AG20443 (cell line): Measurements from ENCODE around the gene STYK1.
"Not testable (repeated sequence)": the region's sequence is repeated elsewhere in the genome, so short reads cannot be mapped to it uniquely, and the experiment has no call there.

Experiments used
- DNase-seq: peaks from one replicate; pipeline ENCODE4 v3.0.0; 2012; ENCODE audit warnings: low spot score, mixed read lengths

The STYK1 gene

GRCh38 chr12:10689146-10689545 is 15.3 kb upstream of the STYK1 start:
- no peak for DNase-seq

GRCh38 chr12:10688042-10688441 is 14.2 kb upstream of the STYK1 start:
- DNase-seq = no peak

DNA sequence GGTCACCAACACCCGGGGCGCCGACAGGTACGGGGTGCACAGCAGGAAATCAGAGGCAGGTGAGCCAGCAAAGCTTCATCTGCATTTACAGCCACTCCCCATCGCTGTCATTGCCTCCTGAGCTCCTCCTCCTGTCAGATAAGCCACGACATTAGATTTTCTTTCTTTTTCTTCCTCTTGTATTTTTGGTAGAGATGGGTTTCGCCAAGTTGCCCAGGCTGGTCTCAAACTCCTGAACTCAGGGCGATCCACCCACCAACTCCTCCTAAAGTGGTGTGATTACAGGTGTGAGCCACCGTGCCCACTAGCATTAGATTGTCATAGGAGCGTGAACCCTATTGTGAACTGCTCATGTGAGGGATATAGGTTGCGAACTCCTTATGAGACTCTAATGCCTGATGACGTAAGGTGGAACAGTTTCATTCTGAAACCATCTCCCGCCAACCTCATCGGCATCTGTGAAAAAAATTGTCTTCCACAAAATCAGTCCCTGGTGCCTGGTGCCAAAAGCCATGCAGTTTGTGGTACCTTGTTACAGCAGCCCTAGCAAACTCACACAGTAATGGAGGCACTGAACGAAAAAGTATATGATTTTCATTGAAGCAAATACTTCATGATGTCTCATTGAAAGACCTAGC is 1.5 kb downstream of the STYK1 start:
- no peak for DNase-seq

GRCh38 chr12:10669533-10669932 is 4.3 kb downstream of the STYK1 start:
- DNase-seq = no peak

- no peak for DNase-seq
These were observed 5.3 kb downstream of the STYK1 start for GRCh38 chr12:10668526-10668925.

DNA sequence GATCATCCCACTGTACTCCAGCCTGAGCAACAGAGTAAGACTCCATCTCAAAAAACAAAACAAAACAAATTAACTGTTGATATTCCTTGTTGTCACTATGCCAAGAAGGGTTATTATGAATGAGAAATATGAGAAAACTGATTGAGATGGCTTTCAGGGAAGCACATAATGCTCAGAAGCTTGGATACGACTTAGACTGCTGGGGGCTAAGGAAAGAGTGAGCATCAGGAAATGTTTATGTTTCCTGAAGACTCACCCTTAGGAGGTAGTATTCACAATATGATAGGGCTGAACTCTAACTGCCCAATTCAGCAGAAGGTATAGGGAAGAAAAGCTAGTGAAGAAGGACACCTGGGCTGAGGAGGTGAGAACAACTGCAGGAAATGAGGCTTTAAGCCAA is 6.3 kb downstream of the STYK1 start:
- no peak for DNase-seq

GRCh38 chr12:10664499-10664898 is 9.4 kb downstream of the STYK1 start:
- no peak for DNase-seq

GRCh38 chr12:10663869-10664268 is 10.0 kb downstream of the STYK1 start:
- DNase-seq = no peak

- DNase-seq = peak; percentile 41
These were observed 12.5 kb downstream of the STYK1 start for GRCh38 chr12:10661338-10661737.

GRCh38 chr12:10654003-10654402 is 19.8 kb downstream of the STYK1 start:
- no peak for DNase-seq

DNA sequence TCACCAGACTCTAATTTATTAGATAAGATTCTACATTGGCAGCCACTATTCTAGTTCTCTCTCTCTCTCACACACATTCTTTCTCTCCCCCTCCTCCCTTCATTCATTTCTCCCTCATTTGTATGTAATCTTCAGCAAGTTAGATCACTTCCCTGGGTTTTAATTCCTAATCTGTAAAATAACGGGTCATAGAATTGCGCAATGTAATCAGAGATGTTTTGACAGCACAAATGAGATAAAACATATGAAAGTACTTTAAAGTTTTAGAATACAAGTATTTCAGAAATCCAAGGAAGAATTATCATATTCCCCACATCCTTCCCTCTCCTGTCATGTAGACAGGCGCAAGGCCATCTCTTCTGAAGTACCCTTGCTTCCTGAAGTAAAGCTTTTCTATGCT is 21.7 kb downstream of the STYK1 start:
- DNase-seq = no peak

- not testable (repeated sequence) for DNase-seq
These were observed 27.3 kb downstream of the STYK1 start for GRCh38 chr12:10646576-10646975.

- no peak for DNase-seq
These were observed 27.9 kb downstream of the STYK1 start for GRCh38 chr12:10645910-10646309.

DNA sequence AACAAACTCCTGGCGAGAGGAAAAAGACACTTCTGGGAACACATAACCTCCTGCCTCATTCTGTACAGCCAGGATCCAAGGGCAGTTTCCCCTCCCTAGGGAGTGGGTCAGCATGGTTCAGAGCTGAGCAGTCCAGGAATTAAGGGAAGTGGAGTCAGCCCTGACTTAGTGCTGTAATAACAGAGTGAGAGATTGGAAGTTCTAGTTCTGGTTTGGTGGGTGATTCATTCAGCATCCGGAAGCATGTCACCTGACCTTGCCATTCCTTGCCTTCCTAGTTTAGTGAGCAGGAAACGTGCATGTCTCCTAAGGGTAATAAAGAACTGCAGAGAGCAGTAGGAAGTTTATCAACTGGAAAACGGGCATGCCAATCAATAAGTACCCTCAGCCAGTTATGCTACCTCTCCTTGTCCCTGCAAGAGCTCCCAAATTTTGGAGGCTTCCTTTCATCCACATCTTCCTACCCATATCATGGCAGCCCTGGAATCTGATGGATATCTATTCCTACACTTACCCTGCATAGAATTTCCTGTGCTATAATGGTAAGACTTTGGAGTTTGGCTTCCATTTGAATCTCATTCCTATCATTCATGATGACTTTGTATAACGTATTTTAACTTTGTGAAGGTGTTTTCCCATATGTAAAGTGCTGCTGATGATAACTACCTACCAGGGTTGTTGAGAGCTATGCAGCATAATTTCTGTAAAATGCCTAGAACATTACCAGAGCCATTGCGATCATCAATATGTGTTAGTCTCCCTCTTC is 31.9 kb downstream of the STYK1 start:
- peak; percentile 64 for DNase-seq

GRCh38 chr12:10638728-10639127 is 35.1 kb downstream of the STYK1 start:
- DNase-seq = no peak

DNA sequence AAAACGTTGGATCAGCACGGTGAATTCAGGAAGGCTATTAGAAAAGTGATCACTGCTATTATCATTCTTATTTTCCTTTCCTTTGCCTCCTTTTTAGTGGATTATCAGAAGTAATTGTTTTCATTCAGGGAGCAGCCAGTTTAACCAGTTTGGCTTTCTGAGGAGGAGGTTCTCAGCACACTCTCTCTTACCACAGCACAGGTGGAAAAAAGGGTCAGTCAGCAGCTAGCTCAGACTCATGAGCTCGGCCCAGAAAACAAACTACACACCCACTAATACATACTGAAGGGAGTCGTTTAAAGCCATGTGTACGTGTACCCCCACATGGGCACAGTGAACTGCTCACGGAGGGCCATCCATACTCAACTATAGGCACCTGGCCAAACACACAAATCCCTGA is 37.2 kb downstream of the STYK1 start:
- no peak for DNase-seq

- DNase-seq = no peak
These were observed 37.7 kb downstream of the STYK1 start for GRCh38 chr12:10636124-10636523.

GRCh38 chr12:10635306-10635705 is 38.5 kb downstream of the STYK1 start:
- no peak for DNase-seq

DNA sequence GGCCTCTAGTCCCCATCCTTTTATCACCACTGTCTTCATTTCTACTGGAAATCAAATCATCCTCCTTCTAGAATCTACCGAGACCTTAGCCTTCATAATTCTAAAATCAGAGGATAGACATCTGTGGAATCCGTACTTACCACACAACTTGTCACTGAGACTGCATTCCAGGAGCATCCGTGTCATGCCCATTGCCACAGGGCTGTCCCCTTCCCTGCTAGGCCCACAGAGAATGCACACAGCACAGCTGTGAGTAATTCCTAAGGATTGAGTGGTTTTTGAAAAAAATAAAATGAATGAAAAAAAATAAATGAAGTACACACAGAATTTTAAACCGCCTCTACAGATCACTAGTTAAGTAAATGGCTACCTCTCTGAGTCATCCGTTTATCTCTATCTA is 39.4 kb downstream of the STYK1 start:
- peak; percentile 88 for DNase-seq

GRCh38 chr12:10633541-10633940 is 40.3 kb downstream of the STYK1 start:
- DNase-seq = no peak

- peak; percentile 70 for DNase-seq
These were observed 41.6 kb downstream of the STYK1 start for GRCh38 chr12:10632226-10632625.

DNA sequence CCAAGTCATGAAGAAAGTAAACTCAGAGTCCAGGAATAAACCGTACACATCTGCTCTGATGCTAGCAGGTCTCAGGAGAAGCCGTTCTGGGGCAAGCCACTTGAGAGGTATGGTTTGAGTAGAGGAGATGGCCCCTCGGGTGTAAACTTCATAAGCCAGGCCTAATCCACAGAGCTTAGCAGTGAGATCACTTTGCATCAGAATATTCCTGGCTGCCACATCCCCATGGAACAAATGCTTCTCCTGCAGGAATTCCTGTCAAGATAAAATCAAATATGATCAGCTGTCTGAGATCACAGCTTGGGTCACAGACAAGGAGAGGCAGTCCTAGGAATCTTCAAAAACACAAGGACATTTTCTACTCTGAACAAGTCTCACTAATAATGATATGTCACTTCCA is 49.2 kb downstream of the STYK1 start:
- no peak for DNase-seq

DNA sequence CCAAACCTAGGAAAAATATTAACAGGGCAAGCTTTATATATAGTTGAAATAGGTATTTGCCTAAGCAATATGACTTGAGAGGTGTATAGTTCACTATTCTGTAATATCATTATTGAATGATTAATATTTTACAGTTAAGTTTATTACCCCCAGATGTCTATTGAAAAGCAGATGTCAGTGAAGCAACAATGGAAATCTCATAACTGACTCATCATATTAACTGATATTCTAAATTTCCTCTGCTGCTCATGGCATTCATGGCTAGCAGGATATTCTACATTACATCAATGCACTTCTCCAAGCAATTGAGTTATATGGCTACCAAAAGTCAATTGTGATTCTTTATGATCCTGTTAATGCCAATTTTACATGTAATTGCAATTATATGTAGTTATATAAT is 50.7 kb downstream of the STYK1 start:
- DNase-seq = no peak

- DNase-seq = no peak
These were observed 52.6 kb downstream of the STYK1 start for GRCh38 chr12:10621278-10621677.
